ENCODE results near the gene PEPD.
"Not testable (repeated sequence)": the region's sequence is repeated elsewhere in the genome, so short reads cannot be mapped to it uniquely, and the experiment has no call there.

The PEPD gene

GRCh38 chr19:33496038-33496895, 25.3 kb downstream of the PEPD start:
- no peak for TF ChIP-seq L3MBTL2 (conservative IDR thresholded peaks at IDR 0.05)
- TF ChIP-seq FOXK2 (IDR thresholded peaks at IDR 0.05): no peak
- TF ChIP-seq FOXM1 (IDR thresholded peaks at IDR 0.05; ENCODE audit: borderline replicate concordance): no peak
- TF ChIP-seq PKNOX1 (IDR thresholded peaks at IDR 0.05): no peak
- TF ChIP-seq FOXA1 (IDR thresholded peaks at IDR 0.05): no peak
- TF ChIP-seq LEF1 (IDR thresholded peaks at IDR 0.05; ENCODE audit: borderline replicate concordance): no peak
- no peak for TF ChIP-seq ZNF384 (IDR thresholded peaks at IDR 0.05)
- POLR2A ChIA-PET: no interaction called here
- CTCF ChIA-PET: no interaction called here
- no peak for DNase-seq (ENCODE audit: extremely low spot score)

GRCh38 chr19:33493401-33494275, 28.0 kb downstream of the PEPD start:
- CTCF ChIA-PET: no interaction called here
- no peak for DNase-seq (ENCODE audit: extremely low spot score)
- POLR2A ChIA-PET: no interaction called here
- TF ChIP-seq L3MBTL2 (conservative IDR thresholded peaks at IDR 0.05) (no peak), SUZ12 (IDR thresholded peaks at IDR 0.05) (no peak), TARDBP (IDR thresholded peaks at IDR 0.05) (no peak), FOXA1 (IDR thresholded peaks at IDR 0.05) (no peak), PKNOX1 (IDR thresholded peaks at IDR 0.05) (no peak), HDGF (IDR thresholded peaks at IDR 0.05; ENCODE audit: borderline replicate concordance) (no peak), FOXK2 (IDR thresholded peaks at IDR 0.05) (no peak), BHLHE40 (IDR thresholded peaks at IDR 0.05; ENCODE audit: borderline replicate concordance) (no peak), NFRKB (IDR thresholded peaks at IDR 0.05) (no peak), FOXM1 (IDR thresholded peaks at IDR 0.05; ENCODE audit: borderline replicate concordance) (no peak), ZNF384 (IDR thresholded peaks at IDR 0.05) (no peak), LEF1 (IDR thresholded peaks at IDR 0.05; ENCODE audit: borderline replicate concordance) (no peak), ELF4 (IDR thresholded peaks at IDR 0.05) (no peak), ARNT (IDR thresholded peaks at IDR 0.05) (no peak), SP1 (IDR thresholded peaks at IDR 0.05) (no peak)

- no peak for TF ChIP-seq NFRKB (IDR thresholded peaks at IDR 0.05)
- TF ChIP-seq BHLHE40 (IDR thresholded peaks at IDR 0.05; ENCODE audit: borderline replicate concordance): no peak
- CTCF ChIA-PET: no interaction called here
- DNase-seq (ENCODE audit: extremely low spot score): no peak
- POLR2A ChIA-PET: no interaction called here
These were observed 28.6 kb downstream of the PEPD start for GRCh38 chr19:33492951-33493350.

- no peak for DNase-seq (ENCODE audit: extremely low spot score)
- TF ChIP-seq ELF4 (IDR thresholded peaks at IDR 0.05): no peak
- no peak for TF ChIP-seq SP1 (IDR thresholded peaks at IDR 0.05)
- no peak for TF ChIP-seq BHLHE40 (IDR thresholded peaks at IDR 0.05; ENCODE audit: borderline replicate concordance)
- no peak for TF ChIP-seq ARNT (IDR thresholded peaks at IDR 0.05)
- no peak for TF ChIP-seq TARDBP (IDR thresholded peaks at IDR 0.05)
- no peak for TF ChIP-seq PKNOX1 (IDR thresholded peaks at IDR 0.05)
- no peak for TF ChIP-seq FOXM1 (IDR thresholded peaks at IDR 0.05; ENCODE audit: borderline replicate concordance)
- TF ChIP-seq ZNF384 (IDR thresholded peaks at IDR 0.05): no peak
- TF ChIP-seq L3MBTL2 (conservative IDR thresholded peaks at IDR 0.05): no peak
- TF ChIP-seq NFRKB (IDR thresholded peaks at IDR 0.05): no peak
- TF ChIP-seq SUZ12 (IDR thresholded peaks at IDR 0.05): no peak
- no peak for TF ChIP-seq CTBP1 (IDR thresholded peaks at IDR 0.05; ENCODE audit: borderline replicate concordance)
- TF ChIP-seq LEF1 (IDR thresholded peaks at IDR 0.05; ENCODE audit: borderline replicate concordance): no peak
- no peak for TF ChIP-seq FOXA1 (IDR thresholded peaks at IDR 0.05)
- no peak for TF ChIP-seq FOXK2 (IDR thresholded peaks at IDR 0.05)
- TF ChIP-seq HDGF (IDR thresholded peaks at IDR 0.05; ENCODE audit: borderline replicate concordance): no peak
- POLR2A ChIA-PET: no interaction called here
- CTCF ChIA-PET: no interaction called here
These were observed 29.5 kb downstream of the PEPD start for GRCh38 chr19:33492090-33492489.

GRCh38 chr19:33490596-33490995, 31.0 kb downstream of the PEPD start:
- CTCF ChIA-PET: interaction anchor here (0.6 kb wide), 1 partner anchor 44 kb away, joined by 3 read pairs; no protein-coding TSS in a partner anchor
- POLR2A ChIA-PET; DNase-seq (ENCODE audit: extremely low spot score): not testable (repeated sequence)

GRCh38 chr19:33490041-33490451, 31.5 kb downstream of the PEPD start:
- ChIA-PET CTCF (interaction anchor here (0.6 kb wide), 1 partner anchor 43 kb away, joined by 3 read pairs; no protein-coding TSS in a partner anchor), POLR2A (no interaction called here)
- no peak for DNase-seq (ENCODE audit: extremely low spot score)
- TF ChIP-seq NFRKB (IDR thresholded peaks at IDR 0.05) (no peak), PKNOX1 (IDR thresholded peaks at IDR 0.05) (no peak), CTBP1 (IDR thresholded peaks at IDR 0.05; ENCODE audit: borderline replicate concordance) (no peak), BHLHE40 (IDR thresholded peaks at IDR 0.05; ENCODE audit: borderline replicate concordance) (no peak), FOXK2 (IDR thresholded peaks at IDR 0.05) (no peak), ZNF384 (IDR thresholded peaks at IDR 0.05) (no peak), FOXM1 (IDR thresholded peaks at IDR 0.05; ENCODE audit: borderline replicate concordance) (no peak), SUZ12 (IDR thresholded peaks at IDR 0.05) (no peak), HDGF (IDR thresholded peaks at IDR 0.05; ENCODE audit: borderline replicate concordance) (no peak), ARNT (IDR thresholded peaks at IDR 0.05) (no peak), TARDBP (IDR thresholded peaks at IDR 0.05) (no peak), LEF1 (IDR thresholded peaks at IDR 0.05; ENCODE audit: borderline replicate concordance) (no peak), FOXA1 (IDR thresholded peaks at IDR 0.05) (no peak), L3MBTL2 (conservative IDR thresholded peaks at IDR 0.05) (no peak), SP1 (IDR thresholded peaks at IDR 0.05) (no peak), ELF4 (IDR thresholded peaks at IDR 0.05) (no peak)

All from HEK293T (cell line).